GM23338 (cell line): ENCODE measurements around the gene GRIN2A. TPM values are rescaled to one million over a fixed set of nuclear protein-coding genes. Genes with fewer than 3 reads are reported as not detected.

Experiments
- ATAC-seq: fragments of 200-7000 bp; cut with Tn5 transposase; 3 replicates; pipeline ENCODE4 v1.9.1; 2020
- DNase-seq: peaks from one replicate; pipeline ENCODE4 v3.0.0-alpha.2; 2015; ENCODE audit warnings: low spot score
- H2AFZ ChIP-seq: fragments of 200-600 bp; sonication (generic); 2 replicates; pipeline ENCODE4 v1.8.0; 2016; ENCODE audit warnings: antibody characterized with exemption, mild to moderate bottlenecking, moderate library complexity
- H3F3A ChIP-seq: fragments of 200-600 bp; sonication (generic); replicated peaks from 2 replicates; pipeline ENCODE4 v1.8.0; 2017; ENCODE audit warnings: antibody characterized with exemption, mixed run types, low read depth
- H3K27ac ChIP-seq: fragments of 200-600 bp; sonication (generic); 2 replicates; pipeline ENCODE4 v1.6.1; 2016; ENCODE audit warnings: low read depth
- H3K27me3 ChIP-seq: fragments of 200-600 bp; sonication (generic); 2 replicates; pipeline ENCODE4 v1.8.0; 2016; ENCODE audit warnings: mild to moderate bottlenecking, mixed run types, moderate library complexity; ENCODE audit not compliant: insufficient read depth
- H3K36me3 ChIP-seq: fragments of 200-600 bp; sonication (generic); 2 replicates; pipeline ENCODE4 v1.8.0; 2016; ENCODE audit warnings: mild to moderate bottlenecking; ENCODE audit not compliant: insufficient read depth
- H3K4me1 ChIP-seq: fragments of 200-600 bp; sonication (generic); 2 replicates; pipeline ENCODE4 v1.8.0; 2016; ENCODE audit warnings: mild to moderate bottlenecking, moderate library complexity; ENCODE audit not compliant: insufficient read depth
- H3K4me2 ChIP-seq: fragments of 200-600 bp; sonication (generic); 2 replicates; pipeline ENCODE4 v1.7.1; 2017; ENCODE audit warnings: mixed run types
- H3K4me3 ChIP-seq: fragments of 200-600 bp; sonication (generic); 2 replicates; pipeline ENCODE4 v1.6.1; 2016; ENCODE audit warnings: mixed run types
- H3K79me2 ChIP-seq: fragments of 200-600 bp; sonication (generic); replicated peaks from 2 replicates; pipeline ENCODE4 v1.8.0; 2017; ENCODE audit warnings: mild to moderate bottlenecking; ENCODE audit not compliant: insufficient read depth
- H3K9me2 ChIP-seq: fragments of 200-600 bp; sonication (generic); 2 replicates; pipeline ENCODE4 v1.8.0; 2017; ENCODE audit not compliant: insufficient read depth
- H4K20me1 ChIP-seq: fragments of 200-600 bp; sonication (generic); replicated peaks from 2 replicates; pipeline ENCODE4 v1.8.0; 2017; ENCODE audit warnings: mild to moderate bottlenecking; ENCODE audit not compliant: insufficient read depth
- H3K27ac Mint-ChIP-seq: 2 replicates; pipeline ENCODE4 v1.8.0; 2020; ENCODE audit warnings: inconsistent platforms, mild to moderate bottlenecking, moderate library complexity, mixed read lengths
- H3K27me3 Mint-ChIP-seq: 3 replicates; pipeline ENCODE4 v1.8.0; 2022; ENCODE audit warnings: low read depth, mild to moderate bottlenecking, moderate library complexity, mixed read lengths, inconsistent platforms; ENCODE audit not compliant: insufficient read depth, poor library complexity
- H3K36me3 Mint-ChIP-seq: 3 replicates; pipeline ENCODE4 v1.8.0; 2021; ENCODE audit warnings: low read depth, mild to moderate bottlenecking, inconsistent platforms, moderate library complexity, mixed read lengths
- H3K4me1 Mint-ChIP-seq: 3 replicates; pipeline ENCODE4 v1.8.0; 2020; ENCODE audit warnings: mild to moderate bottlenecking, inconsistent platforms, mixed read lengths
- H3K4me3 Mint-ChIP-seq: 3 replicates; pipeline ENCODE4 v1.8.0; 2021; ENCODE audit warnings: moderate library complexity, mild to moderate bottlenecking, inconsistent platforms, mixed read lengths
- H3K9me3 Mint-ChIP-seq: 3 replicates; pipeline ENCODE4 v1.8.0; 2020; ENCODE audit warnings: moderate library complexity, mild to moderate bottlenecking, inconsistent platforms, mixed read lengths
- CREB1 ChIP-seq: fragments of 250-450 bp; sonication (Bioruptor Pico); IDR thresholded peaks from 2 replicates; pipeline ENCODE4 v1.5.0; 2020; ENCODE audit warnings: low read depth, mild to moderate bottlenecking, moderate library complexity
- CTCF ChIP-seq, 2 experiments: fragments of 200-600 bp in 1 of 2; sonication (generic) in 1 of 2; conservative IDR thresholded peaks; 2 replicates each; pipeline versions ENCODE4 v1.5.1 to v1.6.1; 2016 to 2017; ENCODE audit warnings: antibody characterized with exemption in 2 of 2, low read depth in 2 of 2, mild to moderate bottlenecking in 2 of 2, moderate library complexity in 1 of 2
- EZH2phosphoT487 ChIP-seq: fragments of 200-600 bp; sonication (generic); IDR thresholded peaks from one replicate; pipeline ENCODE4 v1.8.1; 2018; ENCODE audit warnings: antibody characterized with exemption; ENCODE audit not compliant: unreplicated experiment
- NANOG ChIP-seq: IDR thresholded peaks from 2 replicates; pipeline ENCODE4 v1.6.1; 2016; ENCODE audit warnings: antibody characterized with exemption, borderline replicate concordance
- POLR2AphosphoS5 ChIP-seq: IDR thresholded peaks from 2 replicates; pipeline ENCODE4 v1.6.1; 2016; ENCODE audit warnings: antibody characterized with exemption, low read depth
- STAT1 ChIP-seq: IDR thresholded peaks from one replicate; pipeline ENCODE4 v1.6.1; 2016; ENCODE audit warnings: antibody characterized with exemption; ENCODE audit not compliant: unreplicated experiment
- ZNF462 ChIP-seq: fragments of 250-450 bp; sonication (Bioruptor Pico); IDR thresholded peaks from 2 replicates; pipeline ENCODE4 v1.5.0; 2020; ENCODE audit warnings: mild to moderate bottlenecking, moderate library complexity
- polyA plus RNA-seq: library from polyadenylated mRNA; unstranded; fragments of >200 nt; fragmentation: Nextera tagmentation; extraction: Ambion mirVana; gene quantifications from 2 replicates; pipeline ENCODE4 v1.2.1, GENCODE V29; 2016
- total RNA-seq: library from RNA; depleted of rRNA; stranded (reverse); fragments of >200 nt; shearing (Covaris generic); gene quantifications from 2 replicates; pipeline ENCODE4 v1.2.3, GENCODE V29; 2014

Gene GRIN2A
- total and polyA plus RNA-seq, 2 experiments from 2014 or later: 0.89 to 5.1 TPM

- no peak for TF ChIP-seq CTCF (conservative IDR thresholded peaks at IDR 0.05; ENCODE audit: low read depth in 2 of 2)
- TF ChIP-seq EZH2phosphoT487: no peak
- no peak for TF ChIP-seq ZNF462 (CRISPR knock-in tag)
- no peak for TF ChIP-seq STAT1
- TF ChIP-seq NANOG: no peak
Measured at GRCh38 chr16:10169904-10170410, 12.3 kb downstream of the GRIN2A start (continued).

- H4K20me1 ChIP-seq: no peaks in the 10 kb centered on the region
- H2AFZ ChIP-seq: no peak overlapping the region
- no peaks in the 10 kb centered on the region for H3K79me2 ChIP-seq
- peaks cover 11% of the 10 kb centered on the region for H3K4me1 Mint-ChIP-seq
- H3K27ac ChIP-seq: no peak overlapping the region
- H3K27me3 Mint-ChIP-seq: no peaks in the 10 kb centered on the region
- H3K9me3 Mint-ChIP-seq: no peaks in the 10 kb centered on the region; the same call in 2 of the 3 replicates
- H3K4me3 ChIP-seq: no peak overlapping the region
- H3K27ac Mint-ChIP-seq: no peak overlapping the region
- 0 out of 2 replicates have a peak, but pooled peaks cover 3% of the 10 kb centered on the region for H3K9me2 ChIP-seq
- peaks cover 9% of the 10 kb centered on the region; the same call in 1 of the 2 replicates for H3K4me1 ChIP-seq
- no peaks in the 10 kb centered on the region for H3K36me3 Mint-ChIP-seq
- H3K4me3 Mint-ChIP-seq: no peak overlapping the region
- DNase-seq: no peak
- no peaks in the 10 kb centered on the region for H3F3A ChIP-seq
- no peaks in the 10 kb centered on the region for H3K36me3 ChIP-seq
- H3K4me2 ChIP-seq: no peak overlapping the region
- no peaks in the 10 kb centered on the region for H3K27me3 ChIP-seq
- no peak for ATAC-seq
- TF ChIP-seq ZNF462 (CRISPR knock-in tag) (no peak), CREB1 (CRISPR knock-in tag) (no peak), POLR2AphosphoS5 (no peak), STAT1 (no peak)
Measured at GRCh38 chr16:10169031-10169430, 13.2 kb downstream of the GRIN2A start.
